Measurements from ENCODE around the gene CDK5RAP3. TPM values are rescaled to one million over a fixed set of nuclear protein-coding genes. Genes with fewer than 3 reads are reported as not detected.

Gene CDK5RAP3
- total and polyA plus RNA-seq, 2 of the 13 experiments (the other 11 are each of a cell fraction or from before 2014, with no cell fraction given), result 128 to 154 TPM

GRCh38 chr17:47941246-47942095 is 29.4 kb upstream of the CDK5RAP3 start, which contains the start of gene PNPO (continued):
- peak; percentile 47; the same call in 1 of the 2 replicates for TF ChIP-seq GMEB2 (CRISPR knock-in tag; IDR thresholded peaks at IDR 0.05; ENCODE audit: low read depth)
- TF ChIP-seq SMARCE1 (IDR thresholded peaks at IDR 0.05; ENCODE audit: borderline replicate concordance), result no peak
- TF ChIP-seq PAWR (CRISPR knock-in tag; IDR thresholded peaks at IDR 0.05; ENCODE audit: borderline replicate concordance), result 0 out of 2 replicates have a peak, but pooled peaks have one; percentile 28
- TF ChIP-seq ZSCAN22 (CRISPR knock-in tag; IDR thresholded peaks at IDR 0.05), result peak; percentile 89
- peak; percentile 77; the same call in 1 of the 2 replicates for TF ChIP-seq ETV6 (CRISPR knock-in tag; conservative IDR thresholded peaks at IDR 0.05)
- peak; percentile 85; the same call in 1 of the 2 replicates for TF ChIP-seq HOXA5 (CRISPR knock-in tag; IDR thresholded peaks at IDR 0.05)
- TF ChIP-seq MAFF (IDR thresholded peaks at IDR 0.05; ENCODE audit: low read depth, low read length), result no peak
- 0 out of 2 replicates have a peak, but pooled peaks have one; percentile 34 for TF ChIP-seq ZNF296 (CRISPR knock-in tag; conservative IDR thresholded peaks at IDR 0.05)
- peak; percentile 71; the same call in 1 of the 2 replicates for TF ChIP-seq BATF2 (CRISPR knock-in tag; IDR thresholded peaks at IDR 0.05)
- TF ChIP-seq ZSCAN5A (CRISPR knock-in tag; IDR thresholded peaks at IDR 0.05; ENCODE audit: borderline replicate concordance), result peak; percentile 46; the same call in 1 of the 2 replicates
- no peak for TF ChIP-seq NCOA5 (CRISPR knock-in tag; IDR thresholded peaks at IDR 0.05)
- peak; percentile 98 for TF ChIP-seq BRF2 (CRISPR knock-in tag; IDR thresholded peaks at IDR 0.05)
- TF ChIP-seq TERF1 (CRISPR knock-in tag; IDR thresholded peaks at IDR 0.05), result peak; percentile 95
- TF ChIP-seq SAP130 (CRISPR knock-in tag; IDR thresholded peaks at IDR 0.05; ENCODE audit: low read depth), result peak; percentile 99
- no peak for TF ChIP-seq RFX1 (IDR thresholded peaks at IDR 0.05)
- TF ChIP-seq RNF2 (conservative IDR thresholded peaks at IDR 0.05; ENCODE audit: low read depth), result peak; percentile 99
